SK-N-SH (cell line): Measurements from ENCODE around the gene TMEM97. TPM values are rescaled to one million over a fixed set of nuclear protein-coding genes. Genes with fewer than 3 reads are reported as not detected.

ENCODE experiments used
- CTCF ChIA-PET: fragments of 300-600, 350-600 bp; formaldehyde crosslinking; extraction: SDS; loops from one replicate; lab custom pipeline; 2021; lab: Yijun Ruan, JAX
- POLR2A ChIA-PET: fragments of 350-600 bp; sonication (Branson Sonifier 250); formaldehyde crosslinking; extraction: SDS; loops from one replicate; lab custom pipeline; 2020; ENCODE audit warnings: antibody characterized with exemption, inconsistent platforms; lab: Yijun Ruan, JAX
- DNase-seq: peaks from one replicate; pipeline ENCODE4 v3.0.0; 2012
- H2AFZ ChIP-seq: fragments of 200-600 bp; sonication (generic); 2 replicates; pipeline ENCODE4 v1.8.1; 2016; ENCODE audit warnings: antibody characterized with exemption, mild to moderate bottlenecking, low read depth
- H3F3A ChIP-seq: fragments of 200-600 bp; sonication (generic); replicated peaks from 2 replicates; pipeline ENCODE3; 2016; ENCODE audit warnings: antibody characterized with exemption, mild to moderate bottlenecking; ENCODE audit not compliant: insufficient read depth
- H3K27ac ChIP-seq, 2 experiments: fragments of 200-500 bp in 1 of 2; fragments of 200-600 bp in 1 of 2; sonication (Bioruptor generic) in 1 of 2; sonication (generic), shearing (Covaris generic) in 1 of 2; 2 replicates each; pipeline versions ENCODE4 v1.5.1 to v1.6.1; 2014 to 2016; ENCODE audit warnings: low read depth in 2 of 2, inconsistent platforms in 1 of 2, low read length in 1 of 2, mild to moderate bottlenecking in 1 of 2, mixed read lengths in 1 of 2
- H3K27me3 ChIP-seq: fragments of 200-600 bp; sonication (generic), shearing (Covaris generic); 2 replicates; pipeline ENCODE4 v1.6.1; 2016; ENCODE audit warnings: mixed run types; ENCODE audit not compliant: insufficient read depth
- H3K36me3 ChIP-seq, 2 experiments: fragments of 200-500 bp in 1 of 2; fragments of 200-600 bp in 1 of 2; sonication (Bioruptor generic) in 1 of 2; sonication (generic) in 1 of 2; replicated peaks in 1 of 2; 2 replicates each; pipeline versions ENCODE3 to v1.5.1; 2014 to 2016; ENCODE audit warnings: low read length in 1 of 2, mild to moderate bottlenecking in 1 of 2; ENCODE audit not compliant: insufficient read depth in 2 of 2, control insufficient read depth in 1 of 2
- H3K4me1 ChIP-seq, 2 experiments: fragments of 200-500 bp in 1 of 2; fragments of 200-600 bp in 1 of 2; sonication (Bioruptor generic) in 1 of 2; sonication (generic), shearing (Covaris generic) in 1 of 2; 2 replicates each; pipeline versions ENCODE4 v1.5.1 to v1.6.1; 2014 to 2016; ENCODE audit warnings: low read depth in 1 of 2, low read length in 1 of 2, mixed run types in 1 of 2; ENCODE audit not compliant: insufficient read depth in 2 of 2, control insufficient read depth in 1 of 2
- H3K4me2 ChIP-seq: fragments of 200-600 bp; sonication (generic), shearing (Covaris generic); 2 replicates; pipeline ENCODE4 v1.6.1; 2017; ENCODE audit warnings: mixed run types
- H3K4me3 ChIP-seq, 2 experiments: fragments of 200-500 bp in 1 of 2; fragments of 200-600 bp in 1 of 2; sonication (Bioruptor generic) in 1 of 2; sonication (generic), shearing (Covaris generic) in 1 of 2; 2 replicates each; pipeline versions ENCODE4 v1.5.1 to v1.8.1; 2014 to 2016; ENCODE audit warnings: low read depth in 2 of 2, inconsistent platforms in 1 of 2, low read length in 1 of 2, mild to moderate bottlenecking in 1 of 2, mixed read lengths in 1 of 2, moderate library complexity in 1 of 2
- H3K79me2 ChIP-seq: fragments of 200-600 bp; sonication (generic); 2 replicates; pipeline ENCODE4 v1.8.1; 2017; ENCODE audit warnings: mild to moderate bottlenecking; ENCODE audit not compliant: insufficient read depth
- H3K9ac ChIP-seq: fragments of 200-600 bp; sonication (generic); 2 replicates; pipeline ENCODE4 v1.6.1; 2017; ENCODE audit warnings: mixed run types
- H3K9me2 ChIP-seq: fragments of 200-600 bp; sonication (generic); 2 replicates; pipeline ENCODE4 v1.6.1; 2017; ENCODE audit warnings: mixed run types
- H3K9me3 ChIP-seq: fragments of 200-600 bp; sonication (generic); 2 replicates; pipeline ENCODE4 v1.6.1; 2017; ENCODE audit warnings: mixed run types, mild to moderate bottlenecking, moderate library complexity
- H4K20me1 ChIP-seq: fragments of 200-600 bp; sonication (generic); 2 replicates; pipeline ENCODE4 v1.6.1; 2017; ENCODE audit warnings: mild to moderate bottlenecking, mixed run types; ENCODE audit not compliant: insufficient read depth
- EP300 ChIP-seq, 2 experiments: IDR thresholded peaks; 2 replicates each; pipeline versions ENCODE4 v1.4.0 to v1.6.1; 2012; ENCODE audit warnings: borderline replicate concordance in 1 of 2, low read depth in 1 of 2, low read length in 1 of 2
- FOSL2 ChIP-seq: IDR thresholded peaks from 2 replicates; pipeline ENCODE4 v1.4.0; 2012; ENCODE audit warnings: low read depth, mild to moderate bottlenecking, moderate library complexity, borderline replicate concordance
- GABPA ChIP-seq: IDR thresholded peaks from 2 replicates; pipeline ENCODE4 v1.4.0; 2012; ENCODE audit warnings: low read depth, mild to moderate bottlenecking
- MXI1 ChIP-seq: IDR thresholded peaks from 2 replicates; pipeline ENCODE4 v1.6.1; 2012; ENCODE audit warnings: mild to moderate bottlenecking, low read depth, low read length, improper control_type of control experiment
- NFIC ChIP-seq: IDR thresholded peaks from 2 replicates; pipeline ENCODE4 v1.4.0; 2012; ENCODE audit warnings: borderline replicate concordance
- NRF1 ChIP-seq: IDR thresholded peaks from 2 replicates; pipeline ENCODE4 v1.6.1; 2012; ENCODE audit warnings: low read depth, mild to moderate bottlenecking, low read length
- POLR2AphosphoS5 ChIP-seq: IDR thresholded peaks from 2 replicates; pipeline ENCODE4 v1.6.1; 2012; ENCODE audit warnings: low read depth, low read length
- RCOR1 ChIP-seq: fragments of 150-350 bp; IDR thresholded peaks from 2 replicates; pipeline ENCODE4 v1.6.1; 2017; ENCODE audit warnings: antibody characterized with exemption, low read length
- SIN3A ChIP-seq: IDR thresholded peaks from 2 replicates; pipeline ENCODE4 v1.6.1; 2012; ENCODE audit warnings: low read depth, mild to moderate bottlenecking, low read length, moderate library complexity, borderline replicate concordance
- TAF1 ChIP-seq: IDR thresholded peaks from 2 replicates; pipeline ENCODE4 v1.6.1; 2012; ENCODE audit warnings: low read depth, mild to moderate bottlenecking, low read length, moderate library complexity, borderline replicate concordance
- TCF12 ChIP-seq: IDR thresholded peaks from 2 replicates; pipeline ENCODE4 v1.4.0; 2012
- TEAD4 ChIP-seq: IDR thresholded peaks from 2 replicates; pipeline ENCODE4 v1.4.0; 2012; ENCODE audit warnings: mild to moderate bottlenecking, borderline replicate concordance; ENCODE audit not compliant: insufficient read depth
- WGBS: methylation state at CpG from one replicate; pipeline ENCODE4 v1.1.6; 2017; ENCODE audit warnings: low lambda C conversion rate; 5-methylcytosine and 5-hydroxymethylcytosine counted together
- polyA plus RNA-seq, 3 experiments: library from polyadenylated mRNA; depleted of rRNA; stranded (reverse); fragments of >200 nt; gene quantifications; 2 replicates each; pipeline ENCODE4 v1.2.3, GENCODE V29; 2012
- TF ChIP-seq, protein P1 (sequence below): fragments of 150-350 bp; IDR thresholded peaks from 2 replicates; pipeline ENCODE4 v1.6.1; 2016; ENCODE audit warnings: mild to moderate bottlenecking, low read depth, low read length
- TF ChIP-seq, protein P2 (sequence below): IDR thresholded peaks from 2 replicates; pipeline ENCODE4 v1.6.1; 2012; ENCODE audit warnings: mild to moderate bottlenecking, low read depth, low read length, moderate library complexity
- TF ChIP-seq, protein P3 (sequence below): IDR thresholded peaks from 2 replicates; pipeline ENCODE4; 2012
- TF ChIP-seq, protein P4 (sequence below): IDR thresholded peaks from 2 replicates; pipeline ENCODE4 v1.4.0; 2012; ENCODE audit warnings: low read depth, borderline replicate concordance
- TF ChIP-seq, protein P5 (sequence below): IDR thresholded peaks from 2 replicates; pipeline ENCODE4 v1.4.0; 2012; ENCODE audit warnings: low read depth, borderline replicate concordance

TMEM97 gene
- polyA plus RNA-seq, 1 of the 3 experiments (the other 2 are of a cell fraction), result 8.6 TPM

DNA sequence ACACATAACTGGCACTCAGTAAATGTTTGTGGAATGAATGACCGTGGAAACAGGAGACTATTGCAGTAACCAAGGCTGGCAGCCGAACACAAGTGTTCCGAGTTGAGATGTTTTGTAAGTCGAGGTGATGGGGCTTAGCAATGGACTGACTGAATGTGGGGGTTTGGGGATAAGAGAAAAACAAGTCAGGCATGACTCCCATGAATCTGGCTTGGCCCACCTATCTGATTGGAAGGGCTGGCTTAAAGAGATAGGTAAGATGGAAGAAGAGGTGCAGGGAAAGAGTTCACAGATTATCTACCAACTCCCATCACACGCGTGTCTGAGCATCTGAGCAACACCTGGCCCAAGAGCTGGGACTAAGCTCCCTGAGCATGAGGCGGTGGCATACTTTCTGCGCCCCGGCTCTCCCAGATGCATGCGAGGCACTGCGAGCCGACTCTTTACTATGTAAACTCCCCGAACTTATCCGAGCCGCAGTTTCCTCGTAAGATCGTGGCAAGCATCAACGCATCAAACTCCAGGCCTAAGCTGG, 15.7 kb downstream of the TMEM97 start:
- H3K4me2 ChIP-seq, result peak overlapping the region; percentile 87
- peak overlapping the region; percentile 78 to 91 for H3K4me3 ChIP-seq
- H4K20me1 ChIP-seq, result peaks cover 30% of the 10 kb centered on the region; the same call in 1 of the 2 replicates
- H3K9ac ChIP-seq, result peak overlapping the region; percentile 82
- no peak for DNase-seq
- H3K9me2 ChIP-seq, result no peaks in the 10 kb centered on the region
- peaks cover 82% of the 10 kb centered on the region for H3K79me2 ChIP-seq
- H3K27ac ChIP-seq, result peak overlapping the region; percentile 53 to 85; a peak in 3 of 4 replicates
- WGBS, result 4% methylated on average over 13 of the region's 18 CpGs
- TF ChIP-seq, protein P1, sequence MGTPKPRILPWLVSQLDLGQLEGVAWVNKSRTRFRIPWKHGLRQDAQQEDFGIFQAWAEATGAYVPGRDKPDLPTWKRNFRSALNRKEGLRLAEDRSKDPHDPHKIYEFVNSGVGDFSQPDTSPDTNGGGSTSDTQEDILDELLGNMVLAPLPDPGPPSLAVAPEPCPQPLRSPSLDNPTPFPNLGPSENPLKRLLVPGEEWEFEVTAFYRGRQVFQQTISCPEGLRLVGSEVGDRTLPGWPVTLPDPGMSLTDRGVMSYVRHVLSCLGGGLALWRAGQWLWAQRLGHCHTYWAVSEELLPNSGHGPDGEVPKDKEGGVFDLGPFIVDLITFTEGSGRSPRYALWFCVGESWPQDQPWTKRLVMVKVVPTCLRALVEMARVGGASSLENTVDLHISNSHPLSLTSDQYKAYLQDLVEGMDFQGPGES, result no peak
- TF ChIP-seq TEAD4 (no peak), RCOR1 (no peak), NFIC (no peak), SIN3A (no peak), POLR2AphosphoS5 (no peak), TAF1 (no peak), TCF12 (no peak), MXI1 (no peak), NRF1 (no peak), GABPA (no peak), FOSL2 (no peak), EP300 (IDR thresholded peaks at IDR 0.05; ENCODE audit: borderline replicate concordance in 1 of 2, low read depth in 1 of 2, low read length in 1 of 2) (no peak)
- TF ChIP-seq, protein P2, sequence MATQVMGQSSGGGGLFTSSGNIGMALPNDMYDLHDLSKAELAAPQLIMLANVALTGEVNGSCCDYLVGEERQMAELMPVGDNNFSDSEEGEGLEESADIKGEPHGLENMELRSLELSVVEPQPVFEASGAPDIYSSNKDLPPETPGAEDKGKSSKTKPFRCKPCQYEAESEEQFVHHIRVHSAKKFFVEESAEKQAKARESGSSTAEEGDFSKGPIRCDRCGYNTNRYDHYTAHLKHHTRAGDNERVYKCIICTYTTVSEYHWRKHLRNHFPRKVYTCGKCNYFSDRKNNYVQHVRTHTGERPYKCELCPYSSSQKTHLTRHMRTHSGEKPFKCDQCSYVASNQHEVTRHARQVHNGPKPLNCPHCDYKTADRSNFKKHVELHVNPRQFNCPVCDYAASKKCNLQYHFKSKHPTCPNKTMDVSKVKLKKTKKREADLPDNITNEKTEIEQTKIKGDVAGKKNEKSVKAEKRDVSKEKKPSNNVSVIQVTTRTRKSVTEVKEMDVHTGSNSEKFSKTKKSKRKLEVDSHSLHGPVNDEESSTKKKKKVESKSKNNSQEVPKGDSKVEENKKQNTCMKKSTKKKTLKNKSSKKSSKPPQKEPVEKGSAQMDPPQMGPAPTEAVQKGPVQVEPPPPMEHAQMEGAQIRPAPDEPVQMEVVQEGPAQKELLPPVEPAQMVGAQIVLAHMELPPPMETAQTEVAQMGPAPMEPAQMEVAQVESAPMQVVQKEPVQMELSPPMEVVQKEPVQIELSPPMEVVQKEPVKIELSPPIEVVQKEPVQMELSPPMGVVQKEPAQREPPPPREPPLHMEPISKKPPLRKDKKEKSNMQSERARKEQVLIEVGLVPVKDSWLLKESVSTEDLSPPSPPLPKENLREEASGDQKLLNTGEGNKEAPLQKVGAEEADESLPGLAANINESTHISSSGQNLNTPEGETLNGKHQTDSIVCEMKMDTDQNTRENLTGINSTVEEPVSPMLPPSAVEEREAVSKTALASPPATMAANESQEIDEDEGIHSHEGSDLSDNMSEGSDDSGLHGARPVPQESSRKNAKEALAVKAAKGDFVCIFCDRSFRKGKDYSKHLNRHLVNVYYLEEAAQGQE, result no peak
- TF ChIP-seq, protein P3, sequence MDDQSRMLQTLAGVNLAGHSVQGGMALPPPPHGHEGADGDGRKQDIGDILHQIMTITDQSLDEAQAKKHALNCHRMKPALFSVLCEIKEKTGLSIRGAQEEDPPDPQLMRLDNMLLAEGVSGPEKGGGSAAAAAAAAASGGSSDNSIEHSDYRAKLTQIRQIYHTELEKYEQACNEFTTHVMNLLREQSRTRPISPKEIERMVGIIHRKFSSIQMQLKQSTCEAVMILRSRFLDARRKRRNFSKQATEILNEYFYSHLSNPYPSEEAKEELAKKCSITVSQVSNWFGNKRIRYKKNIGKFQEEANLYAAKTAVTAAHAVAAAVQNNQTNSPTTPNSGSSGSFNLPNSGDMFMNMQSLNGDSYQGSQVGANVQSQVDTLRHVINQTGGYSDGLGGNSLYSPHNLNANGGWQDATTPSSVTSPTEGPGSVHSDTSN, result no peak
- TF ChIP-seq, protein P4, sequence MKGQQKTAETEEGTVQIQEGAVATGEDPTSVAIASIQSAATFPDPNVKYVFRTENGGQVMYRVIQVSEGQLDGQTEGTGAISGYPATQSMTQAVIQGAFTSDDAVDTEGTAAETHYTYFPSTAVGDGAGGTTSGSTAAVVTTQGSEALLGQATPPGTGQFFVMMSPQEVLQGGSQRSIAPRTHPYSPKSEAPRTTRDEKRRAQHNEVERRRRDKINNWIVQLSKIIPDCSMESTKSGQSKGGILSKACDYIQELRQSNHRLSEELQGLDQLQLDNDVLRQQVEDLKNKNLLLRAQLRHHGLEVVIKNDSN, result no peak
- TF ChIP-seq, protein P5, sequence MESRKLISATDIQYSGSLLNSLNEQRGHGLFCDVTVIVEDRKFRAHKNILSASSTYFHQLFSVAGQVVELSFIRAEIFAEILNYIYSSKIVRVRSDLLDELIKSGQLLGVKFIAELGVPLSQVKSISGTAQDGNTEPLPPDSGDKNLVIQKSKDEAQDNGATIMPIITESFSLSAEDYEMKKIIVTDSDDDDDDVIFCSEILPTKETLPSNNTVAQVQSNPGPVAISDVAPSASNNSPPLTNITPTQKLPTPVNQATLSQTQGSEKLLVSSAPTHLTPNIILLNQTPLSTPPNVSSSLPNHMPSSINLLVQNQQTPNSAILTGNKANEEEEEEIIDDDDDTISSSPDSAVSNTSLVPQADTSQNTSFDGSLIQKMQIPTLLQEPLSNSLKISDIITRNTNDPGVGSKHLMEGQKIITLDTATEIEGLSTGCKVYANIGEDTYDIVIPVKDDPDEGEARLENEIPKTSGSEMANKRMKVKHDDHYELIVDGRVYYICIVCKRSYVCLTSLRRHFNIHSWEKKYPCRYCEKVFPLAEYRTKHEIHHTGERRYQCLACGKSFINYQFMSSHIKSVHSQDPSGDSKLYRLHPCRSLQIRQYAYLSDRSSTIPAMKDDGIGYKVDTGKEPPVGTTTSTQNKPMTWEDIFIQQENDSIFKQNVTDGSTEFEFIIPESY, result no peak
- no peaks in the 10 kb centered on the region for H3K27me3 ChIP-seq
- peaks cover 11 to 21% of the 10 kb centered on the region in 2 experiments; a peak in 3 of 4 replicates for H3K4me1 ChIP-seq
- peak overlapping the region; percentile 57; the same call in 1 of the 2 replicates for H2AFZ ChIP-seq
- ChIA-PET POLR2A (interaction anchor here (0.9 to 2.3 kb wide), 5 partner anchors 10 to 23 kb away, joined by 3 to 25 read pairs (median 10); partner anchors contain the start of genes POLDIP2 and TMEM97), CTCF (interaction anchor here (1.1 to 3.8 kb wide), 8 partner anchors 9 to 578 kb away, joined by 3 to 19 read pairs (median 4); partner anchors contain the start of genes LYRM9 and POLDIP2)
- H3K36me3 ChIP-seq, result peaks cover 9 to 27% of the 10 kb centered on the region in 2 experiments
- H3F3A ChIP-seq, result peaks cover 19% of the 10 kb centered on the region
- H3K9me3 ChIP-seq, result no peaks in the 10 kb centered on the region
